HL-60 (cell line): Measurements from ENCODE around the gene ITGA4.

Experiments
- DNase-seq, 2 experiments: peaks; one replicate each; pipeline ENCODE4 v3.0.0-alpha.2; 2010 to 2020; ENCODE audit warnings: low read depth in 1 of 2, low spot score in 1 of 2
- H3K27ac ChIP-seq: fragments of 250-450 bp; sonication (Bioruptor Pico); replicated peaks from 2 replicates; pipeline ENCODE4 v1.5.1; 2020; ENCODE audit warnings: mild to moderate bottlenecking, moderate library complexity
- H3K27me3 ChIP-seq: fragments of 250-450 bp; sonication (Bioruptor Pico); 2 replicates; pipeline ENCODE4 v1.5.1; 2021; ENCODE audit warnings: mild to moderate bottlenecking, moderate library complexity; ENCODE audit not compliant: insufficient read depth, poor library complexity, severe bottlenecking
- H3K4me3 ChIP-seq: replicated peaks from 2 replicates; pipeline ENCODE4 v1.5.1; 2011; ENCODE audit warnings: mild to moderate bottlenecking, control low read depth, low read length; ENCODE audit not compliant: insufficient read depth
- CTCF ChIP-seq: IDR thresholded peaks from one replicate; pipeline ENCODE4 v1.5.1; 2011; ENCODE audit warnings: low read length, control low read depth, inconsistent platforms; ENCODE audit not compliant: insufficient read depth
- GABPA ChIP-seq: IDR thresholded peaks from 2 replicates; pipeline ENCODE4 v1.6.1; 2012; ENCODE audit warnings: low read depth
- POLR2AphosphoS5 ChIP-seq: IDR thresholded peaks from 2 replicates; pipeline ENCODE4 v1.6.1; 2012; ENCODE audit warnings: low read depth
- REST ChIP-seq: IDR thresholded peaks from 2 replicates; pipeline ENCODE4 v1.6.1; 2012; ENCODE audit warnings: low read depth; ENCODE audit not compliant: insufficient replicate concordance
- SPI1 ChIP-seq: IDR thresholded peaks from 2 replicates; pipeline ENCODE4 v1.6.1; 2012; ENCODE audit warnings: low read depth, mild to moderate bottlenecking, borderline replicate concordance

Gene ITGA4

GRCh38 chr2:181483876-181484275 lies 26.7 kb downstream of the ITGA4 start:
- DNase-seq = no peak
- TF ChIP-seq SPI1 (no peak), REST (no peak), GABPA (no peak)
- no peak overlapping the region for H3K27ac ChIP-seq
- H3K4me3 ChIP-seq = no peak overlapping the region
- H3K27me3 ChIP-seq = no peaks in the 10 kb centered on the region

- no peak for DNase-seq
- Histone ChIP-seq H3K27ac (no peak overlapping the region), H3K4me3 (no peak overlapping the region), H3K27me3 (no peaks in the 10 kb centered on the region)
- no peak for TF ChIP-seq REST
- TF ChIP-seq POLR2AphosphoS5 = no peak
- no peak for TF ChIP-seq CTCF
- TF ChIP-seq GABPA = no peak
- TF ChIP-seq SPI1 = no peak
Measured at GRCh38 chr2:181484851-181485637, 27.9 kb downstream of the ITGA4 start.

- no peak for DNase-seq
- H3K27me3 ChIP-seq = no peaks in the 10 kb centered on the region
- no peak overlapping the region for H3K4me3 ChIP-seq
- TF ChIP-seq SPI1 = no peak
- TF ChIP-seq REST = no peak
- TF ChIP-seq GABPA = no peak
- TF ChIP-seq CTCF = no peak
- no peak for TF ChIP-seq POLR2AphosphoS5
- no peak overlapping the region for H3K27ac ChIP-seq
Measured at GRCh38 chr2:181485638-181485946, 28.4 kb downstream of the ITGA4 start.
